Measurements from ENCODE around the gene PREB. TPM values are rescaled to one million over a fixed set of nuclear protein-coding genes. Genes with fewer than 3 reads are reported as not detected.
"Not testable (repeated sequence)": the region's sequence is repeated elsewhere in the genome, so short reads cannot be mapped to it uniquely, and the experiment has no call there.

PREB gene
- polyA plus RNA-seq, 3 donors, result 42.0 to 55.0 (median 46.4) TPM

DNA sequence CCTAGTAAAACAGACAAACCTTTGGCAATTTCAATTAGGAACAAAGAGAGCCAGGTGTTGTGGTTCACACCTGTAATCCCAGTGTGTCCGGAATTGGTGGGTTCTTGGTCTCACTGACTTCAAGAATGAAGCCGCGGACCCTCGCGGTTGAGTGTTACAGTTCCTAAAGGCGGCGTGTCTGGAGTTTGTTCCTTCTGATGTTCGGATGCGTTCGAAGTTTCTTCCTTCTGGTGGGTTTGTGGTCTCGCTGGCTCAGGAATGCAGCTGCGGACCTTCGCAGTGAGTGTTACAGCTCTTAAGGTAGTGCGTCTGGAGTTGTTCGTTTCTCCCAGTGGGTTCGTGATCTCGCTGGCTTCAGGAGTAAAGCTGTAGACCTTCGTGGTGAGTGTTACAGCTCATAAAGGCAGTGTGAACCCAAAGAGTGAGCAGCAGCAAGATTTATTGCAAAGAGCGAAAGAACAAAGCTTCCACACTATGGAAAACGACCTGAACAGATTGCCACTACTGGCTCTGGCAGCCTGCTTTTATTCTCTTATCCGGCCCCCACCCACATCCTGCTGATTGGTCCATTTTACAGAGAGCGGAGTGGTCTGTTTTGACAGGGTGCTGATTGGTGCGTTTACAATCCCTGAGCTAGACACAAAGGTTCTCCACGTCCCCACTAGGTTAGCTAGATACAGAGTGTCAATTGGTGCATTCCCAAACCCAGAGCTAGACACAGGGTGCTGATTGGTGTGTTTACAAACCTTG is 23.7 kb downstream of the PREB start:
- DNase-seq (ENCODE audit: extremely low read depth in 1 of 11, low read depth in 9 of 11, low spot score in 4 of 11), result not testable (repeated sequence)

- no peak for DNase-seq (ENCODE audit: extremely low read depth in 1 of 11, low read depth in 9 of 11, low spot score in 4 of 11)
These were observed 25.4 kb downstream of the PREB start for GRCh38 chr2:27109083-27109482.

- DNase-seq (ENCODE audit: extremely low read depth in 1 of 11, low read depth in 9 of 11, low spot score in 4 of 11), result no peak
These were observed 26.2 kb downstream of the PREB start for GRCh38 chr2:27108221-27108620.

GRCh38 chr2:27105981-27106380 is 28.5 kb downstream of the PREB start:
- DNase-seq (ENCODE audit: extremely low read depth in 1 of 11, low read depth in 9 of 11, low spot score in 4 of 11), result no peak

GRCh38 chr2:27102329-27102728 is 32.1 kb downstream of the PREB start:
- no peak for DNase-seq (ENCODE audit: extremely low read depth in 1 of 11, low read depth in 9 of 11, low spot score in 4 of 11)

DNA sequence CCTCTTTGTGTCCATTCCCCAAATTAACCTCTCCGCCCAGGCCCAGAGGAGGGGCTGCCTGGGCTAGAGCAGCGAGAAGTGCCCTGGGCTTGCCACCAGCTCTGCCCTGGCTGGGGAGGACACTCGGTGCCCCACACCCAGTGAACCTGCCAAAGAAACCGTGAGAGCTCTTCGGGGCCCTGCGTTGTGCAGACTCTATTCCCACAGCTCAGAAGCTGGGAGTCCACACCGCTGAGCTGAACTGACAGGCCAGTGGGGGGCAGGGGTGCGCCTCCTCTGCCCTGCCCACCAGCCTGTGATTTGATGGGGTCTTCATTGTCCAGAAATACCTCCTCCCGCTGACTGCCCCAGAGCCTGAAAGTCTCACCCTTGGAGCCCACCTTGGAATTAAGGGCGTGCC is 34.4 kb downstream of the PREB start:
- no peak for DNase-seq (ENCODE audit: extremely low read depth in 1 of 11, low read depth in 9 of 11, low spot score in 4 of 11)

DNA sequence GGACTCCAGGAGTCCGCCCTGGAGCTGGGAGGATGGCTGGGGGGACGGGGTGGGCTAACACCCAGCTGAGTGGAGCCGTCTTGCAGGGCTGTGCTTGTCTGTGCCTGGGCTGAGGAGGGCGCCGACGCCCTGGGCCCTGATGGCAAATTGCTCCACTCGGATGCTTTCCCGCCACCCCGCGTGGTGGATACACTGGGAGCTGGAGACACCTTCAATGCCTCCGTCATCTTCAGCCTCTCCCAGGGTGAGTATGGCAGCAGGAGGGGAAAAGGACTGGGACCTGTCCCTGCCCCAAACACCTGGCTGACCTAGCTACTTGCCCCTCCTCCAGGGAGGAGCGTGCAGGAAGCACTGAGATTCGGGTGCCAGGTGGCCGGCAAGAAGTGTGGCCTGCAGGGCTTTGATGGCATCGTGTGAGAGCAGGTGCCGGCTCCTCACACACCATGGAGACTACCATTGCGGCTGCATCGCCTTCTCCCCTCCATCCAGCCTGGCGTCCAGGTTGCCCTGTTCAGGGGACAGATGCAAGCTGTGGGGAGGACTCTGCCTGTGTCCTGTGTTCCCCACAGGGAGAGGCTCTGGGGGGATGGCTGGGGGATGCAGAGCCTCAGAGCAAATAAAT is 35.0 kb downstream of the PREB start:
- DNase-seq (ENCODE audit: extremely low read depth in 1 of 11, low read depth in 9 of 11, low spot score in 4 of 11), result no peak

- no peak for DNase-seq (ENCODE audit: extremely low read depth in 1 of 11, low read depth in 9 of 11, low spot score in 4 of 11)
These were observed 37.1 kb downstream of the PREB start for GRCh38 chr2:27097341-27097740.

GRCh38 chr2:27096748-27097297 is 37.6 kb downstream of the PREB start:
- DNase-seq (ENCODE audit: extremely low read depth in 1 of 11, low read depth in 9 of 11, low spot score in 4 of 11), result no peak

DNA sequence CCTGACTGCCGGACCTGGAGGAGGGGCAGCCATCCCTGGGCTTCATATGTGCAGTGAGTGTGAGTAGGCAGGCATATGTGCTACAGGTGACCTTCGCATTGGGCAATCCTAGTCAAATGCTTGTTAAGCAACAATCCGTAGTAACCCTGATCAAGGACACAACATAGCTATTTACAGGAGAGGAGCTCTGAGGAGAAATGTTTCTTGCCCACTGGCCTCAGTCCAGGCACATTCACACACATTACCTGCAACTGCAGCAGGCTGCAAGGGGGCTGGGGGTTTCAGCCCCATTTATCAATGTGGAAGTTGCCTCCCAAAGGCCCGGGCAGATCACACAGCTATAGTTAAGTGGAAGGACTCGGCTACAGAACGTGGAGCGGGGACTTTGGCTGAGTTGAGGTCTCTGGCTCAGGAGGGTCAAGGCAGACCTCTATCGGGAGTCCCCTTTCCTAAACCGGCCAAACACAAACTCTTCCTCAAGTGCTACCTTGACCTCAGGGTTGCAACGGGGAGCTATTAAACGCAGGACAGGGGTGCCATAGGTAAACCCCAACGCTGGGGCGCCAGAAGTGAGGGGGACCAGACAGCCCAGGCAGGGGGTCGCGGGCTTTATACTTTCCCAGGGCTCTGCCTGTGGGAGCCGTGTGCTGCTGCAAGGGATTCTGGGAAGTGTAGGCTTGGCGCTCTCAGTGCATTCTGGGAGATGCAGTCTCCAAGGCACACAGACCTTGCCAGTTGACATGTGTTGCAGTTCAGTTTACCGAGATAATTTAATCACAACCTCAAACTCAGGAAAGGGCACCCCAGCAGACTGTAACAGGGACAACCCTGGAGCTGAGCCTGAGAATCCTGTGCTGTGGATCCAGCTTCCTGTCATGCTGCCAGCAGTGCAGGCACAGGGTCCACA is 38.4 kb downstream of the PREB start:
- peak in 1 of 11 donors; percentile 54 for DNase-seq (ENCODE audit: extremely low read depth in 1 of 11, low read depth in 9 of 11, low spot score in 4 of 11)

DNA sequence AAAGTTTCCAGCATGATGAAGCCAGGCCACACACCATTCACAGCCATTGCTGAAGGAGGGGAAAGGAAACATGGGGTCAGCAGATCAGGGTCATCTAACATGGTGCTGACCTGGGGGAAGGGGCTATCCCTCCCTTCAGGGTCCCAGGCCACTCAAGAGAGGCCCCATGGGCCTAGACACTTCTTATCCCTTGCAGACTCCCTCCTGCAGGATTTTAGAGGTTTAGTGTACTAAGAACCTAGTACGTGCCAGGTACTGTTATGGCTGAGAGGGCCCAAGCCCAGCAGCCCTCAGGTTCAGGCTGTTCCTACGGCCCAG is 39.0 kb downstream of the PREB start:
- no peak for DNase-seq (ENCODE audit: extremely low read depth in 1 of 11, low read depth in 9 of 11, low spot score in 4 of 11)

GRCh38 chr2:27094353-27094984 is 40.0 kb downstream of the PREB start:
- DNase-seq (ENCODE audit: extremely low read depth in 1 of 11, low read depth in 9 of 11, low spot score in 4 of 11), result no peak

- no peak for DNase-seq (ENCODE audit: extremely low read depth in 1 of 11, low read depth in 9 of 11, low spot score in 4 of 11)
These were observed 40.7 kb downstream of the PREB start for GRCh38 chr2:27093430-27094352.

DNA sequence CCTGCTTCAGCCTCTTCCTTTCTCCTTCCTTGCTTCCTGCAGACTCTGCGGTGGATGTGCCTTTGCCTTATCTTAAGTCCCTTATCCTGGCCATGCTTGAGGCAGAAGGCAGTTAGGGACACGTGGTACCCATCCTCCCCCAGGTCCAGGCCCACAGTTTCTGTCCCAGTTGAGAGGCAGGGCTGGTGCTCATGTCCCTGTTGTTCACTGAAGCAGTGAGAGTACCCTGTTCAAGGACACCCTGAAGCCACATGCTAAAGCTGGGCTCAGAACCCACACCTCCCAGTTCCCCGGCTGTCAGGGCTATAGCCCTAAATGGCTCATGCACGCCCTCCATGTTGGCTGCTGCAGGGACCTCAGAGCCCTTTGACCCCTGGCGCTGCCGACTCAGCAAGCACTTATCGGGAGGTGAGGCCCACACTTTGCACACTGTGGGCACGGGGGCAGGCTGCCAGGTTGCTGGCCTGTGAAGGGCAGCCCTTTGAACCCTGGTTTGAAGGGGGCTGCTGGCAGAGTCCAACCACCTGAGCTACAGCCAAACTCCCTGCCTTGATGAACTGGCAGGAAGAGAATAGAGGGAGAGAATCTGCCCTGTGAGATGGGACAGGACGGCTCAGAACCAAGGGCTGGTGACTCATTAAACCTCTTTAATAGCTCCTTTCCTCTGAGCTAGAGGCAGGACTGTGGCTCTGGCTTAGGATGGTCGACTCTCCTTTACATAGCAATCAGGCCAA is 41.6 kb downstream of the PREB start:
- DNase-seq (ENCODE audit: extremely low read depth in 1 of 11, low read depth in 9 of 11, low spot score in 4 of 11), result no peak

GRCh38 chr2:27091746-27092695 is 42.4 kb downstream of the PREB start:
- no peak for DNase-seq (ENCODE audit: extremely low read depth in 1 of 11, low read depth in 9 of 11, low spot score in 4 of 11)

DNA sequence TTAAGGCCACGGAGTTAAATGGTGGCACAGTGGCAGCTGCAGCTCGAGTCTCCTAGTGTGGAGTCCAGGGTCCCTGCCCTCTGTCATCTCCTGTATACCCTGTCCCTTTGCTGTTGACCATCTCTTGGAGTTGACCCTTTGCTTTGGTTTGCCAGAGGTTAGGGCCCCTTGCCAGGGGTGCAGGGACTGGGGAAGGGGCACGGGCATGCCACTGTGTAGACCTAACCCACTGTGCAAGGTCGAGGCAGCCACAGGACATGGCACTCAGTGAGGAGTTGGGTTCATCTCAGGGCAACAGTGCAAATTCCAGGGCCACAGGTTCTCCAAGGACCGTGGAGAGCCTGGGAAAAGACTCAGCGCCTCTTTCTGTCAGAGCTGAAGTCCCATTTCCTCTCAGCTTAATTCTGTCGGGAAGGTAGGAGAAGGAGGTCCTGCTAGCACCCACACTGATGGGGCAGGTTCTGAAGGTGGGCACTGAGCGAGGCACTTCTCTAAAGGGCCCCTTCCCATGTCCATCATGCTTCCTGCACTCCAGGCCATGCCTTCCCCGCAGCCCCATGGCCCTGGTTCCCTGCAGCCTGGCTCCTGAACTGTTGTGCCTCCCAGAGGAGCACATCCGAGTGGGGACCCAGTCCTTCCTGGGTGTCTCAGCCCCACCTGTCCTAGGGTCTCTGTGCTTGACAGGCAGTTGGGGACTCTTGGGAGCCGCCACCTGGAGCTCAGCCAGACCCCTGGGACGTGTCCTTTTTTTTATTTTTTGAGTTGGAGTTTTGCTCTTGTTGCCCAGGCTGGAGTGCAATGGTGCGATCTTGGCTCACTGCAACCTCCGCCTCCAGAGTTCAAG is 45.1 kb downstream of the PREB start:
- DNase-seq (ENCODE audit: extremely low read depth in 1 of 11, low read depth in 9 of 11, low spot score in 4 of 11), result no peak

Data from renal cortex interstitium (tissue), 11 donors.